H9 (cell line): ENCODE data around the gene GUCY2F. TPM values are rescaled to one million over a fixed set of nuclear protein-coding genes. Genes with fewer than 3 reads are reported as not detected.

Experiments
- DNase-seq: peaks from one replicate; pipeline ENCODE4 v3.0.0-alpha.2; 2017
- H2AFZ ChIP-seq: one replicate; pipeline ENCODE4 v1.6.1; 2013; ENCODE audit warnings: mild to moderate bottlenecking, low read length, control low read depth, moderate library complexity
- H2AK5ac ChIP-seq: 2 replicates; pipeline ENCODE4 v1.6.1; 2013; ENCODE audit warnings: low read length, control low read depth, mixed read lengths; ENCODE audit not compliant: insufficient read length
- H2BK120ac ChIP-seq: one replicate; pipeline ENCODE4 v1.6.1; 2013; ENCODE audit warnings: low read depth, mild to moderate bottlenecking, low read length, control low read depth, inconsistent platforms; ENCODE audit not compliant: poor library complexity, severe bottlenecking
- H2BK12ac ChIP-seq: 2 replicates; pipeline ENCODE4 v1.6.1; 2013; ENCODE audit warnings: low read length, control low read depth, mixed read lengths, low read depth; ENCODE audit not compliant: insufficient read length
- H2BK15ac ChIP-seq: 2 replicates; pipeline ENCODE4 v1.6.1; 2013; ENCODE audit warnings: low read depth, low read length, control low read depth
- H2BK20ac ChIP-seq: one replicate; pipeline ENCODE4 v1.6.1; 2013; ENCODE audit warnings: low read depth, mild to moderate bottlenecking, low read length, control low read depth, inconsistent platforms; ENCODE audit not compliant: poor library complexity, severe bottlenecking
- H2BK5ac ChIP-seq: 2 replicates; pipeline ENCODE4 v1.6.1; 2013; ENCODE audit warnings: low read length, control low read depth, mixed read lengths; ENCODE audit not compliant: insufficient read length
- H3K14ac ChIP-seq: 2 replicates; pipeline ENCODE4 v1.6.1; 2013; ENCODE audit warnings: low read length, control low read depth; ENCODE audit not compliant: insufficient read depth
- H3K18ac ChIP-seq: 2 replicates; pipeline ENCODE4 v1.6.1; 2013; ENCODE audit warnings: low read depth, mild to moderate bottlenecking, mixed read lengths, low read length, control low read depth; ENCODE audit not compliant: insufficient read length
- H3K23ac ChIP-seq: 2 replicates; pipeline ENCODE4 v1.6.1; 2013; ENCODE audit warnings: low read length, control low read depth, mixed read lengths, low read depth; ENCODE audit not compliant: insufficient read length
- H3K23me2 ChIP-seq: 2 replicates; pipeline ENCODE4 v1.6.1; 2013; ENCODE audit warnings: low read depth, mild to moderate bottlenecking, mixed read lengths, low read length, control low read depth; ENCODE audit not compliant: insufficient read length, poor library complexity, severe bottlenecking
- H3K27ac ChIP-seq: 2 replicates; pipeline ENCODE4 v1.5.1; 2013; ENCODE audit warnings: low read length, control low read depth, mixed read lengths, low read depth; ENCODE audit not compliant: insufficient read length
- H3K27me3 ChIP-seq: 2 replicates; pipeline ENCODE4 v1.6.1; 2013; ENCODE audit warnings: low read length, control low read depth, inconsistent platforms; ENCODE audit not compliant: insufficient read depth
- H3K4ac ChIP-seq: 2 replicates; pipeline ENCODE4 v1.6.1; 2013; ENCODE audit warnings: low read depth, mild to moderate bottlenecking, control low read depth, inconsistent platforms, low read length, moderate library complexity
- H3K4me1 ChIP-seq: 2 replicates; pipeline ENCODE4 v1.6.1; 2013; ENCODE audit warnings: low read length, control low read depth, inconsistent platforms; ENCODE audit not compliant: insufficient read depth
- H3K4me2 ChIP-seq: 2 replicates; pipeline ENCODE4 v1.6.1; 2013; ENCODE audit warnings: low read length, control low read depth, mixed read lengths; ENCODE audit not compliant: insufficient read length, insufficient read depth
- H3K56ac ChIP-seq: 2 replicates; pipeline ENCODE4 v1.6.1; 2013; ENCODE audit warnings: low read depth, mild to moderate bottlenecking, mixed read lengths, low read length, control low read depth; ENCODE audit not compliant: insufficient read length
- H3K79me1 ChIP-seq: 2 replicates; pipeline ENCODE4 v1.6.1; 2013; ENCODE audit warnings: low read depth, mild to moderate bottlenecking, moderate library complexity, low read length, control low read depth, inconsistent platforms; ENCODE audit not compliant: insufficient read depth, poor library complexity, severe bottlenecking
- H3K79me2 ChIP-seq: 2 replicates; pipeline ENCODE4 v1.6.1; 2013; ENCODE audit warnings: low read length, control low read depth, inconsistent platforms; ENCODE audit not compliant: insufficient read depth
- H3K9ac ChIP-seq: 2 replicates; pipeline ENCODE4 v1.6.1; 2013; ENCODE audit warnings: low read length, control low read depth, mixed read lengths; ENCODE audit not compliant: insufficient read length; ENCODE audit errors: extremely low read depth
- H3K9me3 ChIP-seq: one replicate; pipeline ENCODE4 v1.6.1; 2013; ENCODE audit warnings: low read depth, low read length, inconsistent platforms; ENCODE audit not compliant: control insufficient read depth
- H3T11ph ChIP-seq: one replicate; pipeline ENCODE4 v1.6.1; 2013; ENCODE audit warnings: mild to moderate bottlenecking, low read length, control low read depth, inconsistent platforms
- H4K20me1 ChIP-seq: one replicate; pipeline ENCODE4 v1.6.1; 2013; ENCODE audit not compliant: control insufficient read depth, insufficient read length, insufficient read depth
- H4K5ac ChIP-seq: 2 replicates; pipeline ENCODE4 v1.6.1; 2013; ENCODE audit warnings: low read depth, mild to moderate bottlenecking, mixed read lengths, low read length, control low read depth; ENCODE audit not compliant: insufficient read length
- H4K8ac ChIP-seq: replicated peaks from 2 replicates; pipeline ENCODE4 v1.6.1; 2013; ENCODE audit warnings: low read length, control low read depth, mixed read lengths, low read depth; ENCODE audit not compliant: insufficient read length
- H4K91ac ChIP-seq: 2 replicates; pipeline ENCODE4 v1.6.1; 2013; ENCODE audit warnings: low read depth, mild to moderate bottlenecking, moderate library complexity, mixed read lengths, low read length, control low read depth; ENCODE audit not compliant: insufficient read length
- H3K27ac Mint-ChIP-seq, 3 experiments: 2 replicates in 2 of 3; 3 replicates in 1 of 3; pipeline ENCODE4 v1.8.0; 2020 to 2021; ENCODE audit warnings: mixed read lengths in 3 of 3, mild to moderate bottlenecking in 1 of 3, moderate library complexity in 1 of 3
- H3K27me3 Mint-ChIP-seq: 2 replicates; pipeline ENCODE4 v1.8.0; 2021; ENCODE audit warnings: low read depth, mild to moderate bottlenecking, moderate library complexity, mixed read lengths
- H3K36me3 Mint-ChIP-seq, 3 experiments: 2 replicates in 2 of 3; 3 replicates in 1 of 3; pipeline ENCODE4 v1.8.0; 2020 to 2021; ENCODE audit warnings: low read depth in 3 of 3, mixed read lengths in 3 of 3; ENCODE audit not compliant: insufficient read depth in 1 of 3
- H3K4me1 Mint-ChIP-seq, 2 experiments: 2 replicates each; pipeline ENCODE4 v1.8.0; 2020; ENCODE audit warnings: mixed read lengths in 2 of 2
- H3K4me3 Mint-ChIP-seq, 2 experiments: 2 replicates in 1 of 2; 3 replicates in 1 of 2; pipeline ENCODE4 v1.8.0; 2020 to 2021; ENCODE audit warnings: mild to moderate bottlenecking in 2 of 2, mixed read lengths in 2 of 2, moderate library complexity in 1 of 2
- H3K9me3 Mint-ChIP-seq, 2 experiments: 2 replicates in 1 of 2; 3 replicates in 1 of 2; pipeline ENCODE4 v1.8.0; 2020; ENCODE audit warnings: mild to moderate bottlenecking in 2 of 2, mixed read lengths in 2 of 2, moderate library complexity in 1 of 2
- WGBS: extraction: QIAGEN DNeasy Blood & Tissue Kit; methylation state at CpG from one replicate; pipeline ENCODE4 v1.1.7; 2013; ENCODE audit warnings: missing lambda C conversion rate, low lambda C conversion rate, mixed read lengths; ENCODE audit not compliant: insufficient read length; ENCODE audit errors: extremely low coverage; 5-methylcytosine and 5-hydroxymethylcytosine counted together
- total RNA-seq: library from RNA; stranded (reverse); gene quantifications from 2 replicates; pipeline ENCODE4 v1.2.1, GENCODE V29; 2021
- TF ChIP-seq, protein P1 (sequence below): fragments of 200-600 bp; sonication (generic); conservative IDR thresholded peaks from 3 replicates; pipeline ENCODE4 v1.8.0; 2021; ENCODE audit warnings: antibody characterized with exemption, mild to moderate bottlenecking

GUCY2F gene
- total RNA-seq, 1 experiment from 2014 or later: 0.11 TPM

- Mint-ChIP-seq H3K9me3 (peaks cover 4% of the 10 kb centered on the region in 2 experiments; a peak in 3 of 5 replicates), H3K27ac (no peak overlapping the region), H3K36me3 (peaks cover 0 to 3% (median 0%) of the 10 kb centered on the region in 3 experiments; a peak in 1 of 7 replicates), H3K4me1 (no peaks in the 10 kb centered on the region), H3K4me3 (no peak overlapping the region), H3K27me3 (no peaks in the 10 kb centered on the region; the same call in 1 of the 2 replicates)
- Histone ChIP-seq H3K56ac (no peak overlapping the region), H3K4me1 (no peaks in the 10 kb centered on the region), H3K79me1 (no peaks in the 10 kb centered on the region), H3K27ac (no peak overlapping the region), H2AFZ (no peak overlapping the region), H3K4ac (no peak overlapping the region), H4K5ac (no peak overlapping the region), H3K23me2 (no peaks in the 10 kb centered on the region), H3K9me3 (no peaks in the 10 kb centered on the region), H2BK15ac (no peak overlapping the region), H3K27me3 (no peaks in the 10 kb centered on the region), H4K91ac (no peak overlapping the region), H4K8ac (no peak overlapping the region), H3K79me2 (no peaks in the 10 kb centered on the region), H2BK5ac (no peak overlapping the region), H2AK5ac (no peak overlapping the region), H3K23ac (no peak overlapping the region), H2BK20ac (no peak overlapping the region), H4K20me1 (no peaks in the 10 kb centered on the region), H3K18ac (no peak overlapping the region), H3K14ac (no peak overlapping the region), H3K9ac (no peak overlapping the region), H2BK120ac (no peak overlapping the region), H2BK12ac (no peak overlapping the region), H3K4me2 (no peak overlapping the region), H3T11ph (no peak overlapping the region)
- TF ChIP-seq, protein P1, sequence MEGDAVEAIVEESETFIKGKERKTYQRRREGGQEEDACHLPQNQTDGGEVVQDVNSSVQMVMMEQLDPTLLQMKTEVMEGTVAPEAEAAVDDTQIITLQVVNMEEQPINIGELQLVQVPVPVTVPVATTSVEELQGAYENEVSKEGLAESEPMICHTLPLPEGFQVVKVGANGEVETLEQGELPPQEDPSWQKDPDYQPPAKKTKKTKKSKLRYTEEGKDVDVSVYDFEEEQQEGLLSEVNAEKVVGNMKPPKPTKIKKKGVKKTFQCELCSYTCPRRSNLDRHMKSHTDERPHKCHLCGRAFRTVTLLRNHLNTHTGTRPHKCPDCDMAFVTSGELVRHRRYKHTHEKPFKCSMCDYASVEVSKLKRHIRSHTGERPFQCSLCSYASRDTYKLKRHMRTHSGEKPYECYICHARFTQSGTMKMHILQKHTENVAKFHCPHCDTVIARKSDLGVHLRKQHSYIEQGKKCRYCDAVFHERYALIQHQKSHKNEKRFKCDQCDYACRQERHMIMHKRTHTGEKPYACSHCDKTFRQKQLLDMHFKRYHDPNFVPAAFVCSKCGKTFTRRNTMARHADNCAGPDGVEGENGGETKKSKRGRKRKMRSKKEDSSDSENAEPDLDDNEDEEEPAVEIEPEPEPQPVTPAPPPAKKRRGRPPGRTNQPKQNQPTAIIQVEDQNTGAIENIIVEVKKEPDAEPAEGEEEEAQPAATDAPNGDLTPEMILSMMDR: no peak
- WGBS: no CpG with 5 or more reads among the region's 2 CpGs
- no peak for DNase-seq
Observed at GRCh38 chrX:109441266-109441665, 40.6 kb downstream of the GUCY2F start.
